Measurements from ENCODE around the gene HES7. TPM values are rescaled to one million over a fixed set of nuclear protein-coding genes. Genes with fewer than 3 reads are reported as not detected.
A peak's percentile ranks its signal among the peaks of the same experiment; 100 is the strongest.

HES7 gene
- total RNA-seq, 6 experiments from 2014 or later: not detected

DNA sequence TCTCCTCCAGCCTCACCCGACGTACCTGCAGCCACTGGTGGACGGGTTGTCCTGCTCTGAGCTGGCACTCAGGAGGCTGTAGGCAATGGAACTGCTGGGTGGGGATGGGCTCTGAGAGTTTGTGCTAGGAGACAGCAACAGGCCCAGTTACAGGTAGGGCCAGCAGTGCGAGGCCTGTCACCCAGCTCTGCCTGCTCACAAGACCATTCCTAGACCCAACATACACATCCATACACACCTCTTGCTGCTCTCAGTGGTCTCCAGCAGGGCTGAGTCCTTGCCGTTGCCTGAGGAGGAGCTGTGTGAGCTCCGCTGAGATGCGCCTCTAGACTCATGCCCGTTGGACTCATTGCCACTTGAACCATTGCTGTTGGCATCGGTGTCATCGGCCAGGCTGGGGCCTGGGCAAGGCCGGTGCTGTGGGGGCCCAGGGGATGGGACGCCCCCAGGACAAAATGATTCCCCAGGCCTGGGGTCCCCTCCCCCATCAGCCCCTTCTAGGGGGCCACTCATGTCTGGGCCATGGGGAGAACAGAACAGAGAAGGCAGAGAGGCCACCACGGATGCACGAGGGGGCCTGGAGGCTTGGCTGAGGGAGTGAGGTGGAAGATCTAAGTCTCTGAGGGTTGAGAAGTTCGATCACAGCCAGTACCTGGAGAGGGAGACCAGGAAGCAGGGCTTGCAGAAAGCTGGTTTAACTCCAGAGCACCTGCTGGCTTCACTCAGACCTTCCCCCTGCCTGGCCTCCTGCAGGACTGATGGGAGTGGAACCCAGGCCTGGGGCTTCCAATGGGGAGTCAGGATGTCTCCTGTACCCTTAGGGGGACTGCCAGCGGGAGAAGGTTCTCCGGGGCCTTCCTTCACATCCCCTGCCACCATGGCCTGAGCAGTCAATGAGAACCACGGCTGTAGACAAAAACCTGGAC, 26.6 kb upstream of the HES7 start:
- no peak for DNase-seq

DNA sequence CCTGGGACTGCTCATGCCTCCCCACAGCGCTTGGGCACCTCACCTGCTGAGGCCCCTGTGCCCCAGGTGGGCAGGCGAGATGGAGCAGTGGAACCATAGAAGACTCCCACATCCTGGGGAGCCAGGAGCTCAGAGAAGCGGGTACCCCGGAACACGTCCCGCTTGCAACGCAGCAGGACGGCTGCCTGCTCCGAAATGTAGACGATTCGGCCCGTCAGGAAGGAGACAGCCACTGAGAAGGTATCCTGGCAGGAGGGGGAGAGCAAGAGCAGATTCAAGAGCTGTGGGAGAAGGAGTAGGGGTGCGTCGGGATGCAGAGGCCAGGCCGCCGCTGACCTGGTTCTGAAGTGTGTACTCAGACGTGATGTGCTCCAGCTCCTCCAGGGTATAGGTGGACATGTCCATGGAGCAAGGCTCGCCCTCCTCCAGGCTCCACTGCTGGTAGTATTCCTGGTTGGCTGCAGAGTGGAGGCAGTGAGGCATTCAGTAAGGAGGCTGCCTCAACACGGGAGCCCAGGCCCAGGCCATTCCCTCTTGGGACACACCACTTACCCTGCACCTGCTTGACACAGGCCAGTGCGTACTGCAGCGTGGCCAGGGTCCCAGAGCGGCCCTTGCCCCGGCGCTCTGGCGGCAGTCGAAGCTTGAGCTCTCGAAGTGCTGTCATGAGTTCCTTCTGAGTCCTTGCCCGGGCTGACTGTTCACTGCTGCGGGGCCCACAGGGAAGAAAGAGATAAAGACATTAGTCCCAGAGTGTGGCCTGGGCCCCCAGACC, 25.7 kb upstream of the HES7 start:
- Histone ChIP-seq H3K27ac (no peak overlapping the region), H3K4me1 (peaks cover 0 to 27% (median 9%) of the 10 kb centered on the region in 4 donors), H3K9me3 (no peaks in the 10 kb centered on the region), H3K4me3 (no peak overlapping the region), H3K36me3 (peaks cover 21 to 69% (median 55%) of the 10 kb centered on the region in 4 donors), H3K27me3 (no peaks in the 10 kb centered on the region)
- TF ChIP-seq POLR2A (IDR thresholded peaks at IDR 0.05) (no peak), CTCF (IDR thresholded peaks at IDR 0.05) (no peak)
- 96% methylated on average over 10 of the region's 29 CpGs for WGBS (ENCODE audit: insufficient coverage, low coverage, low lambda C conversion rate, missing lambda C conversion rate)
- peak in 1 of 3 donors; percentile 46 for DNase-seq
- intact Hi-C loops (cut with DNase I): no loop called here
- ATAC-seq: no peak

More for the DNA sequence above, 26.6 kb upstream of the HES7 start:
- no peaks in the 10 kb centered on the region for H3K27me3 ChIP-seq
- no peaks in the 10 kb centered on the region for H3K9me3 ChIP-seq
- WGBS (ENCODE audit: insufficient coverage, low coverage, low lambda C conversion rate, missing lambda C conversion rate): 23% methylated on average over 2 of the region's 18 CpGs
- peak overlapping the region; percentile 62 to 94 (median 65) for H3K4me3 ChIP-seq
- ATAC-seq: no peak
- peaks cover 21 to 60% (median 47%) of the 10 kb centered on the region in 4 donors for H3K36me3 ChIP-seq
- intact Hi-C loops (cut with DNase I): no loop called here
- H3K27ac ChIP-seq: peak overlapping the region; percentile 99 to 100 (median 100)
- H3K4me1 ChIP-seq: peaks cover 0 to 27% (median 9%) of the 10 kb centered on the region in 4 donors
- TF ChIP-seq POLR2A (IDR thresholded peaks at IDR 0.05) (no peak), CTCF (IDR thresholded peaks at IDR 0.05) (no peak)

DNA sequence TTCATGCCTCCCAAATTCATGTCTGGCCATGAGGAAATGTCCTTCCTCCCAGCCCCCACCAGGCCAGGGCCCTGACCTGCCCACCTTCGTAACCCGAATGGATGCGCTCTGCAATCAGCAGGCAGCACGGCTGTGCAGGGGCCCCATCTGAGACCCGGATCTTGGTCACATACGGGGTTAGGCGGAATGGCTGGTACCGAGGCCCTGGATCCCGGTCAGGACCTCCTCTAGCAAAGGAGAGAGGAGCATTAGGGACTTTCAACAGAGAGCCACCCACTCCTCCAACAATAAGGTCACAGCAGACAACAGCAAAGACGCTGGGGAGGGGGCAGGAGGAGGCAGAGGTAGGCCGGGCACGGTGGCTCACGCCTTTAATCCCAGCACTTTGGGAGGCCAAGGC, 24.7 kb upstream of the HES7 start:
- TF ChIP-seq POLR2A (IDR thresholded peaks at IDR 0.05) (no peak), CTCF (IDR thresholded peaks at IDR 0.05) (no peak)
- Histone ChIP-seq H3K9me3 (no peaks in the 10 kb centered on the region), H3K4me1 (peaks cover 0 to 27% (median 9%) of the 10 kb centered on the region in 4 donors), H3K27me3 (no peaks in the 10 kb centered on the region), H3K4me3 (no peak overlapping the region), H3K36me3 (peaks cover 27 to 79% (median 64%) of the 10 kb centered on the region in 4 donors), H3K27ac (no peak overlapping the region)
- no peak for DNase-seq
- intact Hi-C loops (cut with DNase I): no loop called here
- no peak for ATAC-seq
- WGBS (ENCODE audit: insufficient coverage, low coverage, low lambda C conversion rate, missing lambda C conversion rate): 86% methylated on average over 10 of the region's 13 CpGs

- intact Hi-C loops (cut with DNase I): no loop called here
- Histone ChIP-seq H3K27me3 (no peaks in the 10 kb centered on the region), H3K4me3 (no peak overlapping the region), H3K27ac (no peak overlapping the region), H3K9me3 (no peaks in the 10 kb centered on the region), H3K36me3 (peaks cover 30 to 80% (median 69%) of the 10 kb centered on the region in 4 donors), H3K4me1 (peaks cover 0 to 20% (median 6%) of the 10 kb centered on the region in 4 donors)
- no CpG with 5 or more reads among the region's 13 CpGs for WGBS (ENCODE audit: insufficient coverage, low coverage, low lambda C conversion rate, missing lambda C conversion rate)
- no peak for ATAC-seq
- no peak for TF ChIP-seq CTCF (IDR thresholded peaks at IDR 0.05)
- TF ChIP-seq POLR2A (IDR thresholded peaks at IDR 0.05): no peak
- DNase-seq: no peak
These were observed 24.0 kb upstream of the HES7 start for GRCh38 chr17:8147805-8148404.
